ENCODE results near the gene RNLS. TPM values are rescaled to one million over a fixed set of nuclear protein-coding genes. Genes with fewer than 3 reads are reported as not detected.

The RNLS gene
- total RNA-seq, 1 experiment from 2014 or later: 8.7 TPM

DNA sequence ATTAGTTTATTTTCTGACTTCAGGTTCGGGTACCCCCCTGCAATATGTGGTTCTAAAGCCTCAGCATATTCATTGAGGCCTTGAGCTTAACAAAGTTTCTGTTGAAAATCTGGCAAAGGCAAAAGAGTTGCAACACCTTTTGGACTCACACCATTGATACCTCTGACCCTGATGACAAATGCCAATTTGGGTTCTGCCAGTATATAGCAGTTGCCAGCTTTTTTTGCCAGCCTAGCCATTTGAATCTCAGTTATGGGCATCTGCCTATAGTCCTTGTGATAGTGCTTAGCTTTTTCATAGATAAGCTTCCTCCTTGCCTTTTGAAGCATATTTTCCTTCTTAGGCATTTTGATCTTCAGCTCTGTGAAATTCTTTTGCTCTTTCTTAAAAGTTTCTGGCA lies 35.4 kb upstream of the RNLS start:
- TF ChIP-seq, protein P1, sequence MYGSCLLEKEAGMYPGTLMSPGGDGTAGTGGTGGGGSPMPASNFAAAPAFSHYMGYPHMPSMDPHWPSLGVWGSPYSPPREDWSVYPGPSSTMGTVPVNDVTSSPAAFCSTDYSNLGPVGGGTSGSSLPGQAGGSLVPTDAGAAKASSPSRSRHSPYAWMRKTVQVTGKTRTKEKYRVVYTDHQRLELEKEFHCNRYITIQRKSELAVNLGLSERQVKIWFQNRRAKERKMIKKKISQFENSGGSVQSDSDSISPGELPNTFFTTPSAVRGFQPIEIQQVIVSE (CRISPR knock-in tag; IDR thresholded peaks at IDR 0.05; ENCODE audit: borderline replicate concordance): no peak
- TF ChIP-seq, protein P2, sequence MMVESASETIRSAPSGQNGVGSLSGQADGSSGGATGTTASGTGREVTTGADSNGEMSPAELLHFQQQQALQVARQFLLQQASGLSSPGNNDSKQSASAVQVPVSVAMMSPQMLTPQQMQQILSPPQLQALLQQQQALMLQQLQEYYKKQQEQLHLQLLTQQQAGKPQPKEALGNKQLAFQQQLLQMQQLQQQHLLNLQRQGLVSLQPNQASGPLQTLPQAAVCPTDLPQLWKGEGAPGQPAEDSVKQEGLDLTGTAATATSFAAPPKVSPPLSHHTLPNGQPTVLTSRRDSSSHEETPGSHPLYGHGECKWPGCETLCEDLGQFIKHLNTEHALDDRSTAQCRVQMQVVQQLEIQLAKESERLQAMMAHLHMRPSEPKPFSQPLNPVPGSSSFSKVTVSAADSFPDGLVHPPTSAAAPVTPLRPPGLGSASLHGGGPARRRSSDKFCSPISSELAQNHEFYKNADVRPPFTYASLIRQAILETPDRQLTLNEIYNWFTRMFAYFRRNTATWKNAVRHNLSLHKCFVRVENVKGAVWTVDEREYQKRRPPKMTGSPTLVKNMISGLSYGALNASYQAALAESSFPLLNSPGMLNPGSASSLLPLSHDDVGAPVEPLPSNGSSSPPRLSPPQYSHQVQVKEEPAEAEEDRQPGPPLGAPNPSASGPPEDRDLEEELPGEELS (CRISPR knock-in tag; IDR thresholded peaks at IDR 0.05): no peak
- TF ChIP-seq ZNF416 (CRISPR knock-in tag; IDR thresholded peaks at IDR 0.05) (no peak), NFE2L1 (CRISPR knock-in tag; IDR thresholded peaks at IDR 0.05) (no peak), NR1H2 (CRISPR knock-in tag; IDR thresholded peaks at IDR 0.05) (no peak), GTF2I (CRISPR knock-in tag; conservative IDR thresholded peaks at IDR 0.05) (no peak), PRRX2 (CRISPR knock-in tag; IDR thresholded peaks at IDR 0.05) (no peak), IRF2 (CRISPR knock-in tag; IDR thresholded peaks at IDR 0.05; ENCODE audit: borderline replicate concordance, low read depth) (no peak), EMX1 (CRISPR knock-in tag; IDR thresholded peaks at IDR 0.05) (no peak), FOXJ3 (CRISPR knock-in tag; IDR thresholded peaks at IDR 0.05; ENCODE audit: borderline replicate concordance) (no peak)
- TF ChIP-seq, protein P3, sequence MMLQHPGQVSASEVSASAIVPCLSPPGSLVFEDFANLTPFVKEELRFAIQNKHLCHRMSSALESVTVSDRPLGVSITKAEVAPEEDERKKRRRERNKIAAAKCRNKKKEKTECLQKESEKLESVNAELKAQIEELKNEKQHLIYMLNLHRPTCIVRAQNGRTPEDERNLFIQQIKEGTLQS (CRISPR knock-in tag; conservative IDR thresholded peaks at IDR 0.05): no peak
- TF ChIP-seq, protein P4, sequence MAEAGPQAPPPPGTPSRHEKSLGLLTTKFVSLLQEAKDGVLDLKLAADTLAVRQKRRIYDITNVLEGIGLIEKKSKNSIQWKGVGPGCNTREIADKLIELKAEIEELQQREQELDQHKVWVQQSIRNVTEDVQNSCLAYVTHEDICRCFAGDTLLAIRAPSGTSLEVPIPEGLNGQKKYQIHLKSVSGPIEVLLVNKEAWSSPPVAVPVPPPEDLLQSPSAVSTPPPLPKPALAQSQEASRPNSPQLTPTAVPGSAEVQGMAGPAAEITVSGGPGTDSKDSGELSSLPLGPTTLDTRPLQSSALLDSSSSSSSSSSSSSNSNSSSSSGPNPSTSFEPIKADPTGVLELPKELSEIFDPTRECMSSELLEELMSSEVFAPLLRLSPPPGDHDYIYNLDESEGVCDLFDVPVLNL (CRISPR knock-in tag; IDR thresholded peaks at IDR 0.05; ENCODE audit: borderline replicate concordance, low read depth): no peak
- TF ChIP-seq, protein P5, sequence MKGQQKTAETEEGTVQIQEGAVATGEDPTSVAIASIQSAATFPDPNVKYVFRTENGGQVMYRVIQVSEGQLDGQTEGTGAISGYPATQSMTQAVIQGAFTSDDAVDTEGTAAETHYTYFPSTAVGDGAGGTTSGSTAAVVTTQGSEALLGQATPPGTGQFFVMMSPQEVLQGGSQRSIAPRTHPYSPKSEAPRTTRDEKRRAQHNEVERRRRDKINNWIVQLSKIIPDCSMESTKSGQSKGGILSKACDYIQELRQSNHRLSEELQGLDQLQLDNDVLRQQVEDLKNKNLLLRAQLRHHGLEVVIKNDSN (CRISPR knock-in tag; IDR thresholded peaks at IDR 0.05): no peak
- H3K9me3 Mint-ChIP-seq: peaks cover 10% of the 10 kb centered on the region; the same call in 1 of the 2 replicates
- H3K4me3 Mint-ChIP-seq: no peak overlapping the region
- no peaks in the 10 kb centered on the region for H3K36me3 Mint-ChIP-seq
- ATAC-seq (no peak), DNase-seq (ENCODE audit: low spot score) (no peak)
- POLR2A ChIA-PET: no interaction called here
- H3K27me3 Mint-ChIP-seq (ENCODE audit: low read depth): no peaks in the 10 kb centered on the region
- CTCF ChIA-PET: interaction anchor here (2.4 kb wide), 1 partner anchor 35 kb away, joined by 8 read pairs; the partner anchor contains the start of gene RNLS
- no peak overlapping the region for H3K27ac Mint-ChIP-seq
- H3K4me1 Mint-ChIP-seq: no peaks in the 10 kb centered on the region

DNA sequence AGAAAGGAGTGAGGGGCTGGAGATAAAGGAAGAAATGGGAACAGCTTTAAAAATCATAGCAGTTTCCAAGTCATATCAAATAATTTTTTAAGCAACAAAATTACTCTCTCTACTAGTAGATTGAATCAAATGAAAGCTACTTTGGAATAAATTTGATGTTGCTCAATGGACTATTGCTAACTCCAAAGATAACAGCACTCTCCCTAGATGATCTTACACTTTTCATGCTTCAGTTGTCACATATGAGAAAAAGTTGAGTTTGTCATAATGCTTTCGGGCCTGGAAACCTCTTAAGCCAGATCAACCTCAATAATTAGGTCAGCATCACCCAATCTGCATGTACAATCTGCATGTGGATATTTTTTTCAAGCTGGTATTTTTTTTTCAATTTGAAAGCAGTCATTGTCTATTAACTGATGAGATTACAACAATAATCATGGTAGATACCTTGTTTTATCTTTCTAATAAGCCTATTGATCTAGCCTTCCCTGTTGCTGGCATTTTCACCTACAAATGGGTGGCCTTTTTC lies 34.7 kb upstream of the RNLS start:
- ATAC-seq (no peak), DNase-seq (ENCODE audit: low spot score) (no peak)
- no peak overlapping the region for H3K4me3 Mint-ChIP-seq
- peaks cover 10% of the 10 kb centered on the region; the same call in 1 of the 2 replicates for H3K9me3 Mint-ChIP-seq
- H3K27me3 Mint-ChIP-seq (ENCODE audit: low read depth): no peaks in the 10 kb centered on the region
- H3K4me1 Mint-ChIP-seq: no peaks in the 10 kb centered on the region
- POLR2A ChIA-PET: no interaction called here
- no peaks in the 10 kb centered on the region for H3K36me3 Mint-ChIP-seq
- H3K27ac Mint-ChIP-seq: no peak overlapping the region
- CTCF ChIA-PET: interaction anchor here (2.4 kb wide), 1 partner anchor 35 kb away, joined by 8 read pairs; the partner anchor contains the start of gene RNLS
- TF ChIP-seq TCF7 (CRISPR knock-in tag; IDR thresholded peaks at IDR 0.05; ENCODE audit: low read depth) (no peak), ZBTB21 (CRISPR knock-in tag; IDR thresholded peaks at IDR 0.05; ENCODE audit: borderline replicate concordance) (no peak), NR2C2 (CRISPR knock-in tag; IDR thresholded peaks at IDR 0.05) (no peak), FOXP1 (CRISPR knock-in tag; IDR thresholded peaks at IDR 0.05; ENCODE audit: borderline replicate concordance) (no peak), OVOL2 (CRISPR knock-in tag; IDR thresholded peaks at IDR 0.05; ENCODE audit: borderline replicate concordance) (no peak), ZNF263 (CRISPR knock-in tag; IDR thresholded peaks at IDR 0.05; ENCODE audit: low read depth) (no peak), ZNF138 (CRISPR knock-in tag; conservative IDR thresholded peaks at IDR 0.05) (no peak), PRRX2 (CRISPR knock-in tag; IDR thresholded peaks at IDR 0.05) (no peak)
- TF ChIP-seq, protein P6, sequence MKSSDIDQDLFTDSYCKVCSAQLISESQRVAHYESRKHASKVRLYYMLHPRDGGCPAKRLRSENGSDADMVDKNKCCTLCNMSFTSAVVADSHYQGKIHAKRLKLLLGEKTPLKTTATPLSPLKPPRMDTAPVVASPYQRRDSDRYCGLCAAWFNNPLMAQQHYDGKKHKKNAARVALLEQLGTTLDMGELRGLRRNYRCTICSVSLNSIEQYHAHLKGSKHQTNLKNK (CRISPR knock-in tag; IDR thresholded peaks at IDR 0.05): no peak
- TF ChIP-seq, protein P7, sequence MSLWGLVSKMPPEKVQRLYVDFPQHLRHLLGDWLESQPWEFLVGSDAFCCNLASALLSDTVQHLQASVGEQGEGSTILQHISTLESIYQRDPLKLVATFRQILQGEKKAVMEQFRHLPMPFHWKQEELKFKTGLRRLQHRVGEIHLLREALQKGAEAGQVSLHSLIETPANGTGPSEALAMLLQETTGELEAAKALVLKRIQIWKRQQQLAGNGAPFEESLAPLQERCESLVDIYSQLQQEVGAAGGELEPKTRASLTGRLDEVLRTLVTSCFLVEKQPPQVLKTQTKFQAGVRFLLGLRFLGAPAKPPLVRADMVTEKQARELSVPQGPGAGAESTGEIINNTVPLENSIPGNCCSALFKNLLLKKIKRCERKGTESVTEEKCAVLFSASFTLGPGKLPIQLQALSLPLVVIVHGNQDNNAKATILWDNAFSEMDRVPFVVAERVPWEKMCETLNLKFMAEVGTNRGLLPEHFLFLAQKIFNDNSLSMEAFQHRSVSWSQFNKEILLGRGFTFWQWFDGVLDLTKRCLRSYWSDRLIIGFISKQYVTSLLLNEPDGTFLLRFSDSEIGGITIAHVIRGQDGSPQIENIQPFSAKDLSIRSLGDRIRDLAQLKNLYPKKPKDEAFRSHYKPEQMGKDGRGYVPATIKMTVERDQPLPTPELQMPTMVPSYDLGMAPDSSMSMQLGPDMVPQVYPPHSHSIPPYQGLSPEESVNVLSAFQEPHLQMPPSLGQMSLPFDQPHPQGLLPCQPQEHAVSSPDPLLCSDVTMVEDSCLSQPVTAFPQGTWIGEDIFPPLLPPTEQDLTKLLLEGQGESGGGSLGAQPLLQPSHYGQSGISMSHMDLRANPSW (CRISPR knock-in tag; conservative IDR thresholded peaks at IDR 0.05; ENCODE audit: low read depth): no peak
- TF ChIP-seq, protein P8, sequence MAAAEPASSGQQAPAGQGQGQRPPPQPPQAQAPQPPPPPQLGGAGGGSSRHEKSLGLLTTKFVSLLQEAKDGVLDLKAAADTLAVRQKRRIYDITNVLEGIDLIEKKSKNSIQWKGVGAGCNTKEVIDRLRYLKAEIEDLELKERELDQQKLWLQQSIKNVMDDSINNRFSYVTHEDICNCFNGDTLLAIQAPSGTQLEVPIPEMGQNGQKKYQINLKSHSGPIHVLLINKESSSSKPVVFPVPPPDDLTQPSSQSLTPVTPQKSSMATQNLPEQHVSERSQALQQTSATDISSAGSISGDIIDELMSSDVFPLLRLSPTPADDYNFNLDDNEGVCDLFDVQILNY (CRISPR knock-in tag; IDR thresholded peaks at IDR 0.05): no peak

Data from WTC11 (cell line).